GM19463 (cell line): ENCODE data around the gene DENND4C.
A peak's percentile ranks its signal among the peaks of the same experiment; 100 is the strongest.
"Not testable (repeated sequence)": the region's sequence is repeated elsewhere in the genome, so short reads cannot be mapped to it uniquely, and the experiment has no call there.

ENCODE experiments used
- ATAC-seq: cut with Tn5 transposase; IDR thresholded peaks from one replicate; pipeline ENCODE4 v1.9.1; 2021; ENCODE audit warnings: mild to moderate bottlenecking, moderate library complexity; ENCODE audit not compliant: unreplicated experiment

Gene DENND4C

GRCh38 chr9:19223724-19224123, 6.8 kb upstream of the DENND4C start:
- ATAC-seq: no peak

DNA sequence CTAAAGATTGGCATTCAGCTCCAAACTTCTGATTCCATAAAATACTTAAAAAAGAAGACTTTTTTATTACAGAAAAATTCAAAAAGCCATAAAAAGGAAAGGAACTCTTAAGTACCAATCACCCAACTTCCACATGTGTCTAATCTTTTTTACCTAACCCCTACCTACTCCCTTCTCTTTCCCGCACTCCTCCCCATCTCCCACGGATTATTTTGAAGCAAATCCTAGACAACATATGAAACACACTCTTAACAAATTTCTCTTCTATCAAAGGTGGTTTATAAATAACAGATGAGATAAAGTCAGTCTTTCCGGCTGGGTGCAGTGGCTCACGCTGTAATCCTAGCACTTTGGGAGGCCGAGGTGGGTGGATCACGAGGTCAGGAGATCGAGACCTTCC, 5.9 kb upstream of the DENND4C start:
- ATAC-seq: no peak

- ATAC-seq: peak; percentile 53
These were observed 718 bp upstream of the DENND4C start for GRCh38 chr9:19229595-19230354.

GRCh38 chr9:19231126-19231903, 822 bp downstream of the DENND4C start:
- no peak for ATAC-seq

GRCh38 chr9:19231904-19232822, 1.7 kb downstream of the DENND4C start:
- no peak for ATAC-seq

- no peak for ATAC-seq
These were observed 2.3 kb downstream of the DENND4C start for GRCh38 chr9:19232823-19233194.

GRCh38 chr9:19233344-19233743, 2.9 kb downstream of the DENND4C start:
- no peak for ATAC-seq

- ATAC-seq: no peak
These were observed 9.5 kb downstream of the DENND4C start for GRCh38 chr9:19239955-19240354.

DNA sequence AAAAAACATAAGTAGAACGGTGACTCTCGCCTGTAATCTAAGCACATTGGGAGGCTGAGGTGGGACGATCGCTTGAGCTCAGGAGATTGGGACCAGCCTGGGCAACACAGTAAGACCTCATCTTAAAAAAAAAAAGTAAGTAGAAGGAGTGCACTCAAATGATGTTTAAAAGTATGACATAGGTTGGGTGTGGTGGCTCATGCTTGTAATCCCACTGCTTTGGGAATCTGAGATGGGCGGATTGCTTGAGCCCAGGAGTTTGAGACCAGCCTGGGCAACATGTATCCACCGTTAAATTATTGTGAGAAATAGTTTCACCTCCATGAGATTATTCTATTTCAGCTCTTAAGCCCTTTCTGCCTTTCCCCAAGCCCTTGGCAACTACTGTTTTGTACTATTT, 11.2 kb downstream of the DENND4C start:
- no peak for ATAC-seq

- no peak for ATAC-seq
These were observed 13.0 kb downstream of the DENND4C start for GRCh38 chr9:19243366-19244033.

GRCh38 chr9:19246891-19247290, 16.4 kb downstream of the DENND4C start:
- ATAC-seq: no peak

- no peak for ATAC-seq
These were observed 16.9 kb downstream of the DENND4C start for GRCh38 chr9:19247420-19247819.

DNA sequence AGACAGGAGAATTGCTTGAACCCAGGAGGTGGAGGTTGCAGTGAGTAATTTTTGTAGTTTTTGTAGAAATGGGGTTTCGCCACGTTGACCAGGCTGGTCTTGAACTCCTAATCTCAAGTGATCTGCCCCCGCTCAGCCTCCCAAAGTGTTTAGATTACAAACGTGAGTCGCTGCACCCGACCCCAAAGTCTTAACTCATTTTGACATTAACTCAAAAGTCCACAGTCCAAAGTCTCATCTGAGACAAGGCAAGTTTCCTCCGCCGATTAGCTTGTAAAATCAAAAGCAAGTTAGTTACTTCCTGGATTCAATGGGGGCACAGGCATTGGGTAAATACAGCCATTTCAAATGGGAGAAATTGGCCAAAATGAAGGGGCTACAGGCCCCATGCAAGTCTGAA, 19.9 kb downstream of the DENND4C start:
- ATAC-seq: not testable (repeated sequence)

- ATAC-seq: not testable (repeated sequence)
These were observed 20.7 kb downstream of the DENND4C start for GRCh38 chr9:19251203-19251602.

- ATAC-seq: not testable (repeated sequence)
These were observed 21.1 kb downstream of the DENND4C start for GRCh38 chr9:19251622-19252021.

- peak; percentile 47 for ATAC-seq
These were observed 21.8 kb downstream of the DENND4C start for GRCh38 chr9:19252174-19252884.

DNA sequence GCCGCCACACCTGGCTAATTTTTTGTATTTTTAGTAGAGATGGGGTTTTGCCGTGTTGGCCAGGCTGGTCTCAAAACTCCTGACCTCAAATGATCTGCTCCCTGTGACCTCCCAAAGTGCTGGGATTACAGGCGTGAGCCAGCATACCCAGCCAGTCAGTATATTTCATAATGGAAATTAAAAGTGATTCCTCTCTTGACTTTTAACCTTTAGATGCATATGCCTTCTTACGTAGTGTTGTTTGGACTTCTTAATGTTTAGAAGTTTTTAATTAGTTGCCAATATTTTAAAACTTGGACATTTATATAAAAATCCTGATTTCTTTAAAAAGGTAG, 22.4 kb downstream of the DENND4C start:
- ATAC-seq: no peak

DNA sequence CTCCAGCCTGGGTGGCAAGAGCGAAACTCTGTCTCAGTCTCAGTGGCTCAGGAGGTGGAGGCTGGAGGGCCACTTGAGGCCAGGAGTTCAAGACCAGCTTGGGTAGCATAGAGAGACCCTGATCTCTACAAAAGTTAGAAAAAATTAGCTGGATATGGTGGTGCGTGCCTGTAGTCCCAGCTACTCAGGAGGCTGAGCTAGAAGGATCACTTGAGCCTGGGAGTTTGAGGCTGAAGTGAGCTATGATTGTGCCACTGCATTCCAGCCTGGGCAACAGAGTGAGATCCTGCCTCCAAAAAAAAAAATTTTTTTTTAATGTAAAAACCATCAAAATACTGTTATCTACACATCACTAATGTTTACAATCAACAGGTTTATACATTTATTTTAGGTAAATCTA, 24.6 kb downstream of the DENND4C start:
- ATAC-seq: no peak

GRCh38 chr9:19255821-19256220, 25.3 kb downstream of the DENND4C start:
- no peak for ATAC-seq

DNA sequence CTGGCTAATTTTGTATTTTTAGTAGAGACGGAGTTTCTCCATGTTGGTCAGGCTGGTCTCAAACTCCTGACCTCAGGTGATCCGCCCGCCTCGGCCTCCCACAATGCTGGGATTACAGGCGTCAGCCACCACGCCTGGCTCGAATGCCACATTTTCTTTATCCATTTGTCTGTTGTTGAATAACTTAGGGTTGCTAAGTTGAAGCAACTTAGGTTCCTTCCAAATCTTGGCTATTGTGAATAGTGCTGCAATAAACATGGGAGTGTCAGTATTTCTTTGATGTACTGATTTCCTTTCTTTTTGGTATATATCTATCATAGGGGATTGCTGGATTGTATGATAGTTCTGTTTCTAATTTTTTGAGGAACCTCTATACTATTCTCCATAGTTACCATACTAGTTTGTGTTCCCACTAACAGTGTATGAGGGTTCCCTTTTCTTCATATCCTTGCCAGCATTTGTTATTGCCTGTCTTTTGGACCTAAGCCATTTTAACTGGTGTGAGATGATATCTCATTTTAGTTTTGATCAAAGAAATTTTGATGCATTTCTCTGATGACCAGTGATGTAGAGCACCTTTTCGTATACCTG, 29.3 kb downstream of the DENND4C start:
- ATAC-seq: not testable (repeated sequence)
